ENCODE results near the gene CCDC73. TPM values are rescaled to one million over a fixed set of nuclear protein-coding genes. Genes with fewer than 3 reads are reported as not detected.

CCDC73 gene
- total and polyA plus RNA-seq, 4 donors, result 0.02 to 0.50 (median 0.33) TPM

- H3K27me3 ChIP-seq (ENCODE audit: control insufficient read depth in 4 of 4, insufficient read depth in 4 of 4, low read length in 3 of 4), result no peaks in the 10 kb centered on the region
- H3K4me1 ChIP-seq (ENCODE audit: control insufficient read depth in 4 of 4, insufficient read depth in 4 of 4, low read length in 3 of 4), result no peaks in the 10 kb centered on the region
- TF ChIP-seq SP1 (IDR thresholded peaks at IDR 0.05), result no peak
- no peak for TF ChIP-seq RXRA (IDR thresholded peaks at IDR 0.05)
- no peak for TF ChIP-seq EGR1 (IDR thresholded peaks at IDR 0.05; ENCODE audit: low read depth in 2 of 2)
- H3K27ac ChIP-seq (ENCODE audit: low read depth in 1 of 2, low read length in 2 of 2), result no peak overlapping the region
- no peaks in the 10 kb centered on the region for H3K9me3 ChIP-seq (ENCODE audit: control insufficient read depth in 4 of 4, low read length in 3 of 4)
- H3K9ac ChIP-seq (ENCODE audit: low read depth in 1 of 2, low read length in 2 of 2), result no peak overlapping the region
- DNase-seq (ENCODE audit: low spot score), result no peak
- 68% methylated on average over 1 of the region's 1 CpG for WGBS
- H3K4me3 ChIP-seq (ENCODE audit: low read depth in 1 of 3, low read length in 3 of 3), result no peak overlapping the region
- H3K36me3 ChIP-seq (ENCODE audit: control insufficient read depth in 4 of 4, insufficient read depth in 3 of 4, low read depth in 1 of 4, low read length in 3 of 4), result no peaks in the 10 kb centered on the region
Measured at GRCh38 chr11:32643526-32643925, 150.9 kb downstream of the CCDC73 start.

GRCh38 chr11:32641361-32641760 lies 153.1 kb downstream of the CCDC73 start:
- Histone ChIP-seq H3K9ac (ENCODE audit: low read depth in 1 of 2, low read length in 2 of 2) (no peak overlapping the region), H3K4me1 (ENCODE audit: control insufficient read depth in 4 of 4, insufficient read depth in 4 of 4, low read length in 3 of 4) (no peaks in the 10 kb centered on the region), H3K36me3 (ENCODE audit: control insufficient read depth in 4 of 4, insufficient read depth in 3 of 4, low read depth in 1 of 4, low read length in 3 of 4) (no peaks in the 10 kb centered on the region), H3K9me3 (ENCODE audit: control insufficient read depth in 4 of 4, low read length in 3 of 4) (no peaks in the 10 kb centered on the region), H3K27me3 (ENCODE audit: control insufficient read depth in 4 of 4, insufficient read depth in 4 of 4, low read length in 3 of 4) (no peaks in the 10 kb centered on the region), H3K27ac (ENCODE audit: low read depth in 1 of 2, low read length in 2 of 2) (no peak overlapping the region), H3K4me3 (ENCODE audit: low read depth in 1 of 3, low read length in 3 of 3) (no peak overlapping the region)
- TF ChIP-seq, protein P1, sequence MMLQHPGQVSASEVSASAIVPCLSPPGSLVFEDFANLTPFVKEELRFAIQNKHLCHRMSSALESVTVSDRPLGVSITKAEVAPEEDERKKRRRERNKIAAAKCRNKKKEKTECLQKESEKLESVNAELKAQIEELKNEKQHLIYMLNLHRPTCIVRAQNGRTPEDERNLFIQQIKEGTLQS (IDR thresholded peaks at IDR 0.05), result no peak
- no peak for TF ChIP-seq FOXA2 (IDR thresholded peaks at IDR 0.05)
- no peak for DNase-seq (ENCODE audit: low spot score)

- H3K9me3 ChIP-seq (ENCODE audit: control insufficient read depth in 4 of 4, low read length in 3 of 4), result no peaks in the 10 kb centered on the region
- no peak overlapping the region for H3K9ac ChIP-seq (ENCODE audit: low read depth in 1 of 2, low read length in 2 of 2)
- H3K36me3 ChIP-seq (ENCODE audit: control insufficient read depth in 4 of 4, insufficient read depth in 3 of 4, low read depth in 1 of 4, low read length in 3 of 4), result no peaks in the 10 kb centered on the region
- no peaks in the 10 kb centered on the region for H3K4me1 ChIP-seq (ENCODE audit: control insufficient read depth in 4 of 4, insufficient read depth in 4 of 4, low read length in 3 of 4)
- no peak for DNase-seq (ENCODE audit: low spot score)
- H3K27me3 ChIP-seq (ENCODE audit: control insufficient read depth in 4 of 4, insufficient read depth in 4 of 4, low read length in 3 of 4), result no peaks in the 10 kb centered on the region
- no peak overlapping the region for H3K27ac ChIP-seq (ENCODE audit: low read depth in 1 of 2, low read length in 2 of 2)
- H3K4me3 ChIP-seq (ENCODE audit: low read depth in 1 of 3, low read length in 3 of 3), result no peak overlapping the region
- WGBS, result 86% methylated on average over 2 of the region's 2 CpGs
- no peak for TF ChIP-seq FOXA1 (IDR thresholded peaks at IDR 0.05)
- no peak for TF ChIP-seq TAF1 (conservative IDR thresholded peaks at IDR 0.05)
- TF ChIP-seq EGR1 (IDR thresholded peaks at IDR 0.05; ENCODE audit: low read depth in 2 of 2), result no peak
- TF ChIP-seq NR2F2 (IDR thresholded peaks at IDR 0.05), result no peak
- no peak for TF ChIP-seq CTCF (IDR thresholded peaks at IDR 0.05; ENCODE audit: low read depth, low read length, missing input control)
- no peak for TF ChIP-seq SP1 (IDR thresholded peaks at IDR 0.05)
- TF ChIP-seq GABPA (IDR thresholded peaks at IDR 0.05 in 1 of 2, conservative IDR thresholded peaks at IDR 0.05 in 1 of 2), result no peak
- no peak for TF ChIP-seq FOXA2 (IDR thresholded peaks at IDR 0.05)
- TF ChIP-seq JUND (IDR thresholded peaks at IDR 0.05), result no peak
- no peak for TF ChIP-seq HNF4G (IDR thresholded peaks at IDR 0.05)
Measured at GRCh38 chr11:32635819-32636218, 158.6 kb downstream of the CCDC73 start.

DNA sequence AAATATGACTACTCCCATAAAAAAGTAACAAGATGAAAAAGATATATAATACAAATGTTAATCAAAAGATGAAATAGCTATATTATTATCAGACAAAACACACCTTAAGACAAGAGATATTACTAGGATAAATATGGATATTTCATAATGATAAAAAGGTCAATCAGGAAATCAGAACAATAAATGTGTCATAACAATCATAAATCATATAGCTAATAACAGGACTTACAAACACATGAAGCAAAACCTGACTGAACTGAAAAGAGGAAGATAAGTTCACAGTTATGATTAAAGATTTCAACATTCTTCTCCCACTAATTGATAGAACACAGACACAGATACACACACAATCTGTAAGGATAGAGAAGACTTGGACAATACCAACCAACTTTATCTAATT lies 163.6 kb downstream of the CCDC73 start:
- no peak overlapping the region for H3K9ac ChIP-seq (ENCODE audit: low read depth in 1 of 2, low read length in 2 of 2)
- no peak for DNase-seq (ENCODE audit: low spot score)
- TF ChIP-seq FOXA1 (IDR thresholded peaks at IDR 0.05) (no peak), CTCF (IDR thresholded peaks at IDR 0.05; ENCODE audit: low read depth, low read length, missing input control) (no peak), RAD21 (IDR thresholded peaks at IDR 0.05) (no peak), EGR1 (IDR thresholded peaks at IDR 0.05; ENCODE audit: low read depth in 2 of 2) (no peak)
- TF ChIP-seq, protein P2, sequence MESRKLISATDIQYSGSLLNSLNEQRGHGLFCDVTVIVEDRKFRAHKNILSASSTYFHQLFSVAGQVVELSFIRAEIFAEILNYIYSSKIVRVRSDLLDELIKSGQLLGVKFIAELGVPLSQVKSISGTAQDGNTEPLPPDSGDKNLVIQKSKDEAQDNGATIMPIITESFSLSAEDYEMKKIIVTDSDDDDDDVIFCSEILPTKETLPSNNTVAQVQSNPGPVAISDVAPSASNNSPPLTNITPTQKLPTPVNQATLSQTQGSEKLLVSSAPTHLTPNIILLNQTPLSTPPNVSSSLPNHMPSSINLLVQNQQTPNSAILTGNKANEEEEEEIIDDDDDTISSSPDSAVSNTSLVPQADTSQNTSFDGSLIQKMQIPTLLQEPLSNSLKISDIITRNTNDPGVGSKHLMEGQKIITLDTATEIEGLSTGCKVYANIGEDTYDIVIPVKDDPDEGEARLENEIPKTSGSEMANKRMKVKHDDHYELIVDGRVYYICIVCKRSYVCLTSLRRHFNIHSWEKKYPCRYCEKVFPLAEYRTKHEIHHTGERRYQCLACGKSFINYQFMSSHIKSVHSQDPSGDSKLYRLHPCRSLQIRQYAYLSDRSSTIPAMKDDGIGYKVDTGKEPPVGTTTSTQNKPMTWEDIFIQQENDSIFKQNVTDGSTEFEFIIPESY (IDR thresholded peaks at IDR 0.05), result no peak
- no peak overlapping the region for H3K4me3 ChIP-seq (ENCODE audit: low read depth in 1 of 3, low read length in 3 of 3)
- no peak overlapping the region for H3K27ac ChIP-seq (ENCODE audit: low read depth in 1 of 2, low read length in 2 of 2)
- no peaks in the 10 kb centered on the region for H3K4me1 ChIP-seq (ENCODE audit: control insufficient read depth in 4 of 4, insufficient read depth in 4 of 4, low read length in 3 of 4)
- H3K36me3 ChIP-seq (ENCODE audit: control insufficient read depth in 4 of 4, insufficient read depth in 3 of 4, low read depth in 1 of 4, low read length in 3 of 4), result no peaks in the 10 kb centered on the region
- no peaks in the 10 kb centered on the region for H3K27me3 ChIP-seq (ENCODE audit: control insufficient read depth in 4 of 4, insufficient read depth in 4 of 4, low read length in 3 of 4)
- H3K9me3 ChIP-seq (ENCODE audit: control insufficient read depth in 4 of 4, low read length in 3 of 4), result no peaks in the 10 kb centered on the region
